ENCODE measurements around the gene DDX19B. TPM values are rescaled to one million over a fixed set of nuclear protein-coding genes. Genes with fewer than 3 reads are reported as not detected.
A peak's percentile ranks its signal among the peaks of the same experiment; 100 is the strongest.

Gene DDX19B
- total and polyA plus RNA-seq, 10 donors = 17.5 to 35.3 (median 27.3) TPM

DNA sequence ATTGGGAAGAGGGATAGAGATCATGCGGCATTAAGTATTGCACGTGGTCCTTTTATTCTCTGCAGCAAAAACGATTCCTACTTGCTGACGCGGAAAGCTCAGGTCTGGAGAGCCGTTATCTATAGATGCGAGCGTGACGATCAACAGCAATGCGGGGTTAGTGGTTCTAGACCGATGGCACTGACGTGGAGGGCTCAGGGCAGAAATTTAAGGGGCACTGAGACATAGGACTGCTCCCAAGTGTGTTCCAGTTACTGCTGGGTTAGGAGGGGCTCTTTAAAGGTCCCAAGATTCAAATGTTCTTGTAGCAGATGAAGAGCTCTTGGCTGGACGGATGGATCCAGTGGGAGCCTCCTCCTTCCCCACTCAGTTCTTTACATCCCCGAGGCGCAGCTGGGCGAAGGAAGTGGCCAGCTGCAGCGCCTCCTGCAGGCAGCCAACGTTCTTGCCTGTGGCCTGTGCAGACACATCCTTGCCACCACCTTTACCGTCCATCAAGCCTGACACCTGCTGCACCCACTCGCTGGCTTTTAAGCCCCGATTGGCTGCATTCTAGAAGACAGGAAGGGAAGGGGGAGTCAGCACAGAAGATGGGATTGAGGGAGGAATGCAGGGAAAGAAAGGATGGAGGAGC lies 46.5 kb upstream of the DDX19B start:
- H3K36me3 ChIP-seq = peaks cover 0 to 73% (median 54%) of the 10 kb centered on the region in 6 donors
- peak overlapping the region in 6 of 8 donors; percentile 89 to 96 (median 93) for H3K27ac ChIP-seq

DNA sequence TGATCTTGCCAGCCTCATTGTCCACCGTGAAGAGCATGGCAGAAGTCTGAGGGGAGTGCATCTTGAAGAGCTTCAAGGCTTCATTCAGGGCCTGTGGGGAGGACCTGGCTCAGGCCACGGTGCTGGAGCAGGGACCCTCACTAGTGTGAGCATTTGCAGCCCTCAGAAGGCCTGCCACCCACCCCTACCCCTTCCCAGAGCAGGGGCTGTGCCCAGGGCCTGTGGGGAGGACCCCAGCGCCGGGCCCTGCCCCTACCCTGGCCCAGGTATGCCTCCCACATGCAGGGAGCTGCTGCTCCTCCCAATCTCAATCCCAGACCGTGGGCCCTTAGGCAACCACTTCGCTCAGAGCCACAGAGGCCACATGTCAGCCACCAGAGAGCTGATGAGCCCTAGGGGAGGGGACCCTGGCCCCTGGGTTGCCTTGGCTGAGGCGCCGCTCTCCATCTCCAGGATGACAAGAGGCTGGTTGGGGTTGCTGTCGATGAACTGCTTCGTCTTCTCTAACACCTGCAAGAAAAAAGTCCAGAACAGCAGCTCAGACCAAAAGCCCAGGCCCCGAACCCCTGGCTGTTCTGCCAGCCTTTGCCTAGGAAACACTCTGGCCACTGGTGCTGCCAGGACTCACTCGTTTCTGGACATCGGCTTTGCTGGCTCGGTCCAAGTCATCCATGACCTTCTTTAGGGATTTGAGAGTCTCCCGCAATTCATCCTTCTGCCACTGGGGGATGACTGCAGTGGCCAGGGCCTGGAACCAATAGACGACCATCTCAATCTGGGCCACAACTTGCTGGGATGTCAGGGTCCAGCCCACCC lies 45.5 kb upstream of the DDX19B start:
- 85 to 88% (median 87%) methylated on average over 6 to 16 of the region's 16 CpGs for WGBS, 5 donors
- Histone ChIP-seq H3K27ac (no peak overlapping the region), H3K4me1 (peaks cover 10 to 35% (median 28%) of the 10 kb centered on the region in 6 donors), H3K4me3 (no peak overlapping the region), H3K36me3 (peaks cover 0 to 80% (median 64%) of the 10 kb centered on the region in 6 donors), H3K9me3 (no peaks in the 10 kb centered on the region), H3K27me3 (replicated peaks in 1 of 7) (no peaks in the 10 kb centered on the region)
- no peak for DNase-seq
- intact Hi-C loops (cut with DNase I; ENCODE audit: low total_unique reads) = no loop called here
- no peak for TF ChIP-seq POLR2AphosphoS5 (IDR thresholded peaks at IDR 0.05)
- TF ChIP-seq CTCF (IDR thresholded peaks at IDR 0.05 in 8 of 11, conservative IDR thresholded peaks at IDR 0.05 in 3 of 11) = peak in 8 of 11 experiments; percentile 14 to 66 (median 52)

More for the DNA sequence above, 46.5 kb upstream of the DDX19B start:
- Histone ChIP-seq H3K4me3 (no peak overlapping the region), H3K4me1 (peaks cover 10 to 46% (median 30%) of the 10 kb centered on the region in 6 donors), H3K27me3 (replicated peaks in 1 of 7) (no peaks in the 10 kb centered on the region), H3K9me3 (no peaks in the 10 kb centered on the region)
- intact Hi-C loops (cut with DNase I; ENCODE audit: low total_unique reads) = no loop called here
- 87 to 89% (median 88%) methylated on average over 21 of the region's 21 CpGs for WGBS, 5 donors
- no peak for DNase-seq
- TF ChIP-seq POLR2A (IDR thresholded peaks at IDR 0.05) (no peak), POLR2AphosphoS5 (IDR thresholded peaks at IDR 0.05) (no peak), CTCF (IDR thresholded peaks at IDR 0.05 in 8 of 11, conservative IDR thresholded peaks at IDR 0.05 in 3 of 11) (peak in 1 of 11 experiments; percentile 40)

GRCh38 chr16:70254180-70254964 lies 44.6 kb upstream of the DDX19B start:
- H3K36me3 ChIP-seq = peaks cover 0 to 84% (median 71%) of the 10 kb centered on the region in 6 donors
- H3K27ac ChIP-seq = no peak overlapping the region
- intact Hi-C loops (cut with DNase I; ENCODE audit: low total_unique reads) = no loop called here
- no peaks in the 10 kb centered on the region for H3K9me3 ChIP-seq
- TF ChIP-seq CTCF (IDR thresholded peaks at IDR 0.05 in 8 of 11, conservative IDR thresholded peaks at IDR 0.05 in 3 of 11) (peak in 2 of 11 experiments; percentile 20 to 22), POLR2A (IDR thresholded peaks at IDR 0.05) (no peak), POLR2AphosphoS5 (IDR thresholded peaks at IDR 0.05) (no peak)
- H3K4me3 ChIP-seq = no peak overlapping the region
- no peak for DNase-seq
- WGBS, 5 donors = 69 to 99% (median 96%) methylated on average over 1 to 9 of the region's 9 CpGs
- no peaks in the 10 kb centered on the region for H3K27me3 ChIP-seq (replicated peaks in 1 of 7)
- peaks cover 10 to 27% (median 23%) of the 10 kb centered on the region in 6 donors for H3K4me1 ChIP-seq
